Mucosa of descending colon (tissue), 3 donors: ENCODE measurements around the gene SUPT20HL1. TPM values are rescaled to one million over a fixed set of nuclear protein-coding genes. Genes with fewer than 3 reads are reported as not detected.
"Not testable (repeated sequence)": the region's sequence is repeated elsewhere in the genome, so short reads cannot be mapped to it uniquely, and the experiment has no call there.

Experiments
- ATAC-seq: fragments of 200-7000 bp; cut with Tn5 transposase; one replicate; pipeline ENCODE4 v1.9.1; 2020; ENCODE audit warnings: mild to moderate bottlenecking, moderate library complexity
- DNase-seq, 3 donors: peaks; one replicate each; pipeline ENCODE4 v3.0.0-alpha.2; 2020
- H3K36me3 ChIP-seq: fragments of 200-600 bp; one replicate; pipeline ENCODE4 v1.8.0; 2021; ENCODE audit warnings: low read depth, mild to moderate bottlenecking
- H3K4me1 ChIP-seq: fragments of 200-600 bp; one replicate; pipeline ENCODE4 v1.8.0; 2021; ENCODE audit warnings: low read depth, mild to moderate bottlenecking
- H3K4me3 ChIP-seq: fragments of 200-600 bp; one replicate; pipeline ENCODE4 v1.8.0; 2021; ENCODE audit warnings: mild to moderate bottlenecking
- H3K9me3 ChIP-seq: fragments of 200-600 bp; one replicate; pipeline ENCODE4 v1.8.0; 2021; ENCODE audit warnings: mild to moderate bottlenecking
- intact Hi-C, 2 donors: fragments of 100-400 bp; cut with DNase I in 1 of 2; cut with micrococcal nuclease in 1 of 2; formaldehyde crosslinking; loops; one replicate each; pipeline versions ENCODE4 v1.11.0 to v1.11.1; 2022; cut with DNase I, micrococcal nuclease
- total RNA-seq, 3 donors: library from RNA; stranded (reverse); fragmentation: NEBNext Ultra II Directional in 2 of 3; extraction: Animal tissue kit (Norgen Biotek cat#: 25700) in 2 of 3; gene quantifications; one replicate each; pipeline versions ENCODE4 v1.2.1 to v1.2.4, GENCODE V29; 2021 to 2023
- TF ChIP-seq, protein P1 (sequence below): fragments of 200-600 bp; IDR thresholded peaks from one replicate; pipeline ENCODE4 v1.8.0; 2022; ENCODE audit warnings: antibody characterized with exemption, mild to moderate bottlenecking
- donor health status: DM: no; HTN: no; CAD: no; lungs with moderate emphysema.
- donor health status: DM: no; HTN: no; CAD: no.
- donor health status: DM: no; HTN: yes; CAD: no.

SUPT20HL1 gene
- total RNA-seq, 3 donors from 2014 or later = 0.35 TPM; not detected in 2

DNA sequence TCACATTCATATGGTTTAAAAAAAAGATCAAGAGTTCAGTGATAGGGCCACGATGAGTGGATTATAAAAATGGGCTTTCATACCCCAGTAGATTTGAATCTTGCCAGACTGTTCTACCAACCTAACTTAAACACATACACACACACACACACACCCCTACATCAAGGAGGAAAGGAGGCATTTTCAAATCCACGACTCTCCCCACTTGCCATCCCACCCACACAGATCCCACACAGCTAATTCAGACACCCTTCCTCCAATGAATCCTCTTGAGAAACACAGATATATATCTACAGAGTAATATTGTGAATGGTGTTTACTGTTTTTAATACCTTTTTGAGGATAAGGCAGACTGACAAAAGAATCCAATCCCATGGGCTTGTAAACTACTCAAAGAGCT is 16.8 kb downstream of the SUPT20HL1 start:
- H3K9me3 ChIP-seq = no peaks in the 10 kb centered on the region
- ATAC-seq = no peak
- H3K4me1 ChIP-seq = no peaks in the 10 kb centered on the region
- no peak overlapping the region for H3K4me3 ChIP-seq
- no peak for DNase-seq
- TF ChIP-seq, protein P1, sequence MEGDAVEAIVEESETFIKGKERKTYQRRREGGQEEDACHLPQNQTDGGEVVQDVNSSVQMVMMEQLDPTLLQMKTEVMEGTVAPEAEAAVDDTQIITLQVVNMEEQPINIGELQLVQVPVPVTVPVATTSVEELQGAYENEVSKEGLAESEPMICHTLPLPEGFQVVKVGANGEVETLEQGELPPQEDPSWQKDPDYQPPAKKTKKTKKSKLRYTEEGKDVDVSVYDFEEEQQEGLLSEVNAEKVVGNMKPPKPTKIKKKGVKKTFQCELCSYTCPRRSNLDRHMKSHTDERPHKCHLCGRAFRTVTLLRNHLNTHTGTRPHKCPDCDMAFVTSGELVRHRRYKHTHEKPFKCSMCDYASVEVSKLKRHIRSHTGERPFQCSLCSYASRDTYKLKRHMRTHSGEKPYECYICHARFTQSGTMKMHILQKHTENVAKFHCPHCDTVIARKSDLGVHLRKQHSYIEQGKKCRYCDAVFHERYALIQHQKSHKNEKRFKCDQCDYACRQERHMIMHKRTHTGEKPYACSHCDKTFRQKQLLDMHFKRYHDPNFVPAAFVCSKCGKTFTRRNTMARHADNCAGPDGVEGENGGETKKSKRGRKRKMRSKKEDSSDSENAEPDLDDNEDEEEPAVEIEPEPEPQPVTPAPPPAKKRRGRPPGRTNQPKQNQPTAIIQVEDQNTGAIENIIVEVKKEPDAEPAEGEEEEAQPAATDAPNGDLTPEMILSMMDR = no peak
- intact Hi-C loops = no loop called here
- H3K36me3 ChIP-seq = no peaks in the 10 kb centered on the region

DNA sequence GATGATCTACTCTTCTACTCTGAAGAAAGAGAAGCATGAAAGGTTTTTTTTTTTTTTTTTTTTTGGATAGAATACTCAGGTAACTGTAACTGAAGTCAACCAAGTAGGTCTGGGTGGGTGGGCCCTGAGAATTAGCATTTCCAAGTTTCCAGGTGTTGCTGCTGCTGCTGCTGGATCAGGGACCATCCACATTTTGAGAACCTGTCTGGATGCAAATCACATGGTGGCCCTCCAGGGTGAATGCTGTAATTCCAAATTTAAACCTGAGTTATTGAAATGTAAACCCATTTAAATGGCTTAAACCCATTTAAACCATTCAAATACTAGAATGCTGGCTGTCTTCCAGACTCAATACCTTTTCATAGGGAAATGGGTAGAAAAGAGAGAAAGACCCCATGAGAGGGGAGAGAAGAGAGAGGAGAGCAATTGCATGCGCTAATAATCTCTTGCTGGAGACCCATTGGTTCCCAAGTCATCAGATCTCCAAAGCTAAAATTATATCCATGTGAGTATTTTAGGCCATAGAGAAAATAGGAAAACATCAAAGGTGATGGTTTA is 17.6 kb downstream of the SUPT20HL1 start:
- H3K4me1 ChIP-seq = no peaks in the 10 kb centered on the region
- no peaks in the 10 kb centered on the region for H3K9me3 ChIP-seq
- H3K36me3 ChIP-seq = no peaks in the 10 kb centered on the region
- DNase-seq (no peak), ATAC-seq (no peak)
- H3K4me3 ChIP-seq = no peak overlapping the region
- TF ChIP-seq, protein P1 = no peak
- intact Hi-C loops = no loop called here

DNA sequence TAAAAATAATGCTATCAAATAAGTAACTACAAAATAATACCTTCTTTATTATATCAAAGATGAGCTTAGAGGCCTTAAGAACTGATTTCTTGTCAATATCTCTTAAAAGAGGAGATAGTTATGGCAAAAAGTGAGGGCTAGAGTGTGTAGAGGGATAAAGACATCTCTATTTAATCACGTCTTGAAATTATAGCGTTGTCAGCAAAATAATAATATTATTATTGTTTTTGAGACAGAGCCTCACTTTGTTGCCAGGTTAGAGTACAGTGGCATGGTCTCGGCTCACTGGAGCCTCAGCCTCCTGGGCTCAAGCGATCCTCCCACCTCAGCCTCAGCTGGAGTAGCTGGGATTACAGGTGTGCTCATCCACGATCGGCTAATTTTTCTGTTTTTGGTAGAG is 18.3 kb downstream of the SUPT20HL1 start:
- Histone ChIP-seq H3K4me1 (no peaks in the 10 kb centered on the region), H3K4me3 (no peak overlapping the region), H3K9me3 (no peaks in the 10 kb centered on the region), H3K36me3 (no peaks in the 10 kb centered on the region)
- TF ChIP-seq, protein P1 = no peak
- ATAC-seq (no peak), DNase-seq (no peak)
- intact Hi-C loops = no loop called here

DNA sequence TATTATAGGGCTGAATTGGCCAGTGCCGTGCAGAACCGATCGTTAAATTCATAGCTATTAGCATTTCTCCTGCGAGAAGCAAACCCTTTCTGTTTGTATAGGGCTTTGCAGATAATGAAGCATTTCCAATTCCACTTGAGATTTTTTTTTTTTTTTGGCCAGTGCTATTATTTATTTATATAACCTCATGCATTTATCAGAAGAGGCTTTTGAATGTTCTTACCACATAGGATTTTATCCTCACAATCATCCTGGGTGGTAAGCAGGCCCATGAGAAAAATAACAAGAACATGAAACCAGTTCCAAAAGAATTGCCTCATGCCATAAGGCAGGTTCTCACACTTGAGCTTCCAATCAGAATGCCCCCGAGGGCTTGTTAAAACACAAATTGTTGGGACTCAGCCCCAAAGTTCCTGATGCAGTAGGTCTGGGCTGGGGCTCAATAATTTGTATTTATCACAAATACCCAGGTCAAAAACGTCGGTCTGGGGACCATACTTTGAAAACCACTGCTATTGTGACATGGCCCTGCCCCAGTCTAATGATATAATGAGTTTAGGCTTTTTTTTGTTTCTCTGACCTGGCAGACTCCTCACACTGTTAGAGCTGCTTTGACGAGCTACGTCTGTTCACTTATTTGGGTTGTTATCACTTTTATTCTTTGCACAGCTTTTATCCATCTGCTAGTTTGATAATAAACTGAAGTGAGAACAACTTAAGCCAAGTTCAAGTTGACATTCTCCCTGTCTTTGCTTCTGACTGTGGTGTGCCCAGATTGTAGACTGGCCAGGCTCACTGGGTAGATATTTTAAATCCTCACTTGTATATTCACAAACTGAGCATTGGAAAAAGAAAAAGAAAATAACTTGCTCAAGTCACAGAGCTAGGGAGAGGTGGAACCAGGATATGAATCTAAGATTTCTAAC is 20.1 kb downstream of the SUPT20HL1 start:
- no peaks in the 10 kb centered on the region for H3K4me1 ChIP-seq
- H3K36me3 ChIP-seq = no peaks in the 10 kb centered on the region
- no peak overlapping the region for H3K4me3 ChIP-seq
- TF ChIP-seq, protein P1 = no peak
- no peaks in the 10 kb centered on the region for H3K9me3 ChIP-seq
- intact Hi-C loops = no loop called here
- DNase-seq (no peak), ATAC-seq (no peak)

DNA sequence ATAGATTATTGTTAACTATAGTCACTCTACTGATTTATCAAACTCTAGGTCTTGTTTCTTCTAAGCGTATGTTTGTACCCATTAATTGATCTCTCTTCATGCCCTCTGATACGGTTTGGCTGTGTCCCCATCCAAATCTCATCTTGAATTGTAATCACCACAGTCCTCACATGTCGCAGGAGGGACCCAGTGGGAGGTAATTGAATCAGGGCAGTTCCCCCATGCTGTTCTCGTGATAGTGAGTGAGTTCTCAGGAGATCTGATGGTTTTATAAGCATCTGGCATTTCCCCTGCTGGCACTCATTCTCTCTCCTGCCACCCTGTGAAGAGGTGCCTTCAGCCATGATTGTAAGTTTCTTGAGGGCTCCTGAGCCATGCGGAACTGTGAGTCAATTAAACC is 21.9 kb downstream of the SUPT20HL1 start:
- ATAC-seq, H3K4me3 ChIP-seq, H3K9me3 ChIP-seq, H3K36me3 ChIP-seq, H3K4me1 ChIP-seq, intact Hi-C loops, DNase-seq: not testable (repeated sequence)

DNA sequence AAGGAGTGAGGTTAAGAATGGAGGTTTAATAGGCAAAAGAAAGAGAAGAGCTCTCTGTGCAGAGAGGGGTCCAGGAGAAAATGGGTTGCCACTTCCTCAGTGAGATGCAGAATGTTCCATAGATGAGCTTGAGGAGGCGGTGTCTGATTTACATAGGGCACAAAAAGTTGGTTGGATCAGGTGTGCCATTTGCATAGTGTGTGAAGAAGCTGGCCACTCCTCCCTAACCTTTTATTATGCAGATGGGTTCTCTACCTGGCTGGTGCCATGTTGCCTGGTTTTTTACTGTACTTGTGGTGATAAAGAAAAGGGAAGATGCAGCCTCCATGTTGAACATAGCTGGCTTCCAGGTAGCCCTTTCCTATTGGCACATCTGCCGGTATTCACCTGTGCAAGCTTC is 27.3 kb downstream of the SUPT20HL1 start:
- no peak for DNase-seq
- H3K4me3 ChIP-seq = no peak overlapping the region
- TF ChIP-seq, protein P1 = no peak
- intact Hi-C loops = no loop called here
- H3K9me3 ChIP-seq = no peaks in the 10 kb centered on the region
- no peaks in the 10 kb centered on the region for H3K36me3 ChIP-seq
- no peaks in the 10 kb centered on the region for H3K4me1 ChIP-seq
- no peak for ATAC-seq
